Gastroesophageal sphincter (tissue), 2 donors: ENCODE data around the gene CDK5.

ENCODE experiments used
- EP300 ChIP-seq: sonication (generic); formaldehyde crosslinking; IDR thresholded peaks from one replicate; pipeline ENCODE4 v1.6.1; 2017; ENCODE audit warnings: antibody characterized with exemption, mild to moderate bottlenecking
- POLR2A ChIP-seq, 2 donors: fragments of 450-650 bp; IDR thresholded peaks; one replicate each; pipeline ENCODE4 v1.6.1; 2017; ENCODE audit warnings: antibody characterized with exemption in 2 of 2, mild to moderate bottlenecking in 2 of 2, moderate library complexity in 1 of 2

- no peak for TF ChIP-seq POLR2A (IDR thresholded peaks at IDR 0.05)
- TF ChIP-seq EP300, result no peak
These were observed 17.7 kb downstream of the CDK5 start for GRCh38 chr7:151039850-151040548.
